HG03045 (cell line): Measurements from ENCODE around the gene MAP1LC3A.

ENCODE experiments used
- ATAC-seq: cut with Tn5 transposase; IDR thresholded peaks from one replicate; pipeline ENCODE4 v1.9.1; 2021; ENCODE audit warnings: mild to moderate bottlenecking, moderate library complexity; ENCODE audit not compliant: unreplicated experiment

MAP1LC3A gene

DNA sequence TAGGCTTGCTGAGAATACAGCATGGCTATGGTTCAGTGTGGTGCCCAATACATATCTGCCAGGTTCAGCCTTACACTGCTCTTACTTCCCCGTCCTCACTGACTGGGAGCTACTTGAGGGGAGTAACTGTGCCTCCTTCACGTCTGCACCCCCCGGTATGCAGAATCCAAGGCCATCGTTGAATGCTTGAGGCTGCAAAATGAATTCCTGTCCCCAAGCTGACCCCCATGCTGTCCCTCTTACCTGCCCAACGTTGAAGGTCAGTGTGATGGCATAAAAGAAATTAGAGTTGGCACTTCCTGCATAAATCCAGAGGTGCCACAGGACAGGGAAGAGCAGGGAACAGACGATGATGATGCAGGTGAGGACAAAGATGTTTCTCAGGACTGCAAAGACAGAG is 16.3 kb downstream of the MAP1LC3A start:
- no peak for ATAC-seq

DNA sequence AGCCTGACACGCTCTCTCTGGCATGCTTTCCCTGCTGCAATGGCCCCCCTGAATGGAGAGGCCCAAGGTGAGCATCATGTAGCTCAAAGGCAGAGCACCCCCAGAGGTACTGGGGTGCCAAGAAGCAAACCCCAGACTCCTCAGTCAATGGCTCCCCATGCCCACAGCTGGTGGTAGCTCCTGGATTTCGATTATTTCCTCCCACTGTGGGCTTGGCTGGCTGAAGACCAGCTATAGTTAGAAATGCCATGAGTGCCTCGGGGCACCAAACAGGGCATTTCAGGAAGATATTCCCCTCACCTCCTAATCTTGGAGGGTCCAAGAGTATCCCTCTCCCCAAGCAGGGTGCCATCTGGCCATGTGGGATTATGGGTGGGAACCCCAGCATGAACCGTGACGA is 16.8 kb downstream of the MAP1LC3A start:
- ATAC-seq = no peak

DNA sequence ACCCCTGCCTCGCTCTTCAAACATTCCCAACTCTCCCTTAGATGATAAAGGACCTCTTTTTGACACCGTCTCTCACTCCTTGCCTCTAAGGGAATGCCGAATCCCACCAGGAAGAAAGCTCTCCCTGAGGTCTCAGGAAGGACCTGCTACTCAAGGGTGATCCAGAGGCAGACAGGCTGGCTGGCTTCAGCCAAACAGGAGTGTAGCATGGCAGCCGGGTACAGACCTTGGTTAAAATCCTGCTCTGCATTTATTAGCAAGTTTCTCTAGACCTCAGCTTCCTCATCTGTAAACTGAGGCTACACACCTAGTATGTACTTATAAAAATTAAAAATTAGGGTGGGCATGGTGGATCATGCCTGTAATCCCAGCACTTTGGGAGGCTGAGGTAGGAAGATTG is 17.2 kb downstream of the MAP1LC3A start:
- no peak for ATAC-seq

DNA sequence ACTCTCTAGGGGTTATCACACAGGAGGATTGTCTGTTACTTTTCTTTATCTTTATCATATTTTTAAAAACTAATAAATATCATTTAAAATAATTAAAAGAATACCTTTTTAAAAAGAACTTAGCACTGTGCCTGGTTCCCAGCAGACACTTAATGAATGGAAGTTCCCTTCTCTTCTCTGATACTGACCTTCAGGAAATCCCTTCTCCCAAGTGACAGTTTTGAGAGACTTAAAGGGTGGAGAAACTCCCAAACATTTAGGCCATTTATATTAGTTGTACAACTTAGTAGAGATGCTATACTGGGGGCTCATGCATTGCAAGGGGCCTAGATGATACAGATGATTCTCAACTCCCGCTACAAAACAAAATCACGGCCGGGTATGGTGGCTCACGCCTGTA is 18.5 kb downstream of the MAP1LC3A start:
- no peak for ATAC-seq

DNA sequence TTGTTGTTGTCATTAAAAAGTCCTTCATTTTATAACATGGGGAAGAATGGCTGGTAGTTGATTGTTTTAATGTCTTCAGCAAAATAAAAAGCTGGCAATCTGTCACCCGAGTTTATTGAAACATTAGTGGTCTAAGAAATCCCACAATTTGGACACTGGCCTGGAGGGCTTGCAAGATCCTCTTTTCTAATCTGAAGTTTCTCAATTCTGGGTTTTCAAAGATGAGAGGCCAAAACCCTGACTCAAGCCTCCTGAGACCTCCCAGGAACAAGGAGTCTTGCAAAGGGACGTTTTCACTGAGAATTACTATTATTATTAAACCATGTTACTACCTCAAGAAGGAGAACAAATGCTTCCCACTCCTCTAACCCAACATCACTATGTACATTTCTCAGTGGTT is 19.5 kb downstream of the MAP1LC3A start:
- ATAC-seq = no peak

DNA sequence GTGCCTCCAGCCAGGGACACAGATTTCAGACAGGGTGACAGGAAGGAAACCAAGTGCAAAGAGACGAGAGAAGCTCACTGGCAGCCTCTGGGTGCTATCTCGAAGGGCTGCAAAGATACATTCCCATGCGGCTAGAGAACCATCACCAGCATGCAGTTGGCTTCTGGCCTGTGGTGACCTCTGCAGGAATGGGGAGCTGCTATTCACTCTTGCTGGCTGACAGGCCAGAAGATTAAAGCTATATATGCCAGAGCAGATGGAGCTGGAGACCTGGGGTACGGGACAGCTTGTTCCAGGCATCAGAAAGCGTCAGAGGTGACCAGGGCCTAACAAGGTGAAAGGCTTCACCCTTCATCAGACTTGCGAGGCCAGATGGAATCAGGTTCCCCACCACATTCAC is 20.0 kb downstream of the MAP1LC3A start:
- ATAC-seq = no peak

DNA sequence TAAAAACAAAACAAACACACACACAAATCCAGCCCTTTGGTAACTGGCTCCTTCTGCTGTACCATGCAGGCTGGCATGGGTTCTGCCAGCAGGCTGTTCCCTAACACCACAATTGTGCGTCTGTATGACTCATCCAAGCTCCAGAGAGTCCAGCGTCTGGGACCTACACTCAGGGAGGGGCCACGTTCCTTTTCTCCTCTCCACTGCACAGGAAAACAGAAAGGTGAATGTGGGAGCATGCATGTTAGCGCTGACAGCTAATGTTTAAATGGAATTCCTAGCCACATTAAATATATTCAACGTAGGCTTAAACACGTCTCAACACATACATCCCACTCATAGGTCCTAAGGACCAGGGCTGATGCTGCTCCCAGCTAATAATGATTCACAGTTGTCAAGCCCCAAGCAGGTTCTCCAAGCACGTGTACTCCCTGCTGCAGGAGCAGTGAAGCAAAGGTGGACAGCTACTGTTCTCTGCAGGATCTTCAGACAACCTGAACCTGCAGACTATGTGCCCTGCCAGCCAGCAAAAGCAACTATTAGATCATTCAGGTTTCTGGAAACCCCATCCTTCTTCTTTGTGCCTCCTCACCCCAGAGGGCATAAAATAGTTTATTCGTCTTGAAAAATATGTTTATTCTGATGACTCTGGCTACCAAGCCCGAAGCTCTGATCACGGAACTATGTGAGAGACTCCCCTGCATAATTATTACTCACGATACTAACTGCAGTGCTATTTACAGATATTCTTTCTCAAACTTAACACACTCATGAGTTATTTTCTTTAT is 20.9 kb downstream of the MAP1LC3A start:
- no peak for ATAC-seq

DNA sequence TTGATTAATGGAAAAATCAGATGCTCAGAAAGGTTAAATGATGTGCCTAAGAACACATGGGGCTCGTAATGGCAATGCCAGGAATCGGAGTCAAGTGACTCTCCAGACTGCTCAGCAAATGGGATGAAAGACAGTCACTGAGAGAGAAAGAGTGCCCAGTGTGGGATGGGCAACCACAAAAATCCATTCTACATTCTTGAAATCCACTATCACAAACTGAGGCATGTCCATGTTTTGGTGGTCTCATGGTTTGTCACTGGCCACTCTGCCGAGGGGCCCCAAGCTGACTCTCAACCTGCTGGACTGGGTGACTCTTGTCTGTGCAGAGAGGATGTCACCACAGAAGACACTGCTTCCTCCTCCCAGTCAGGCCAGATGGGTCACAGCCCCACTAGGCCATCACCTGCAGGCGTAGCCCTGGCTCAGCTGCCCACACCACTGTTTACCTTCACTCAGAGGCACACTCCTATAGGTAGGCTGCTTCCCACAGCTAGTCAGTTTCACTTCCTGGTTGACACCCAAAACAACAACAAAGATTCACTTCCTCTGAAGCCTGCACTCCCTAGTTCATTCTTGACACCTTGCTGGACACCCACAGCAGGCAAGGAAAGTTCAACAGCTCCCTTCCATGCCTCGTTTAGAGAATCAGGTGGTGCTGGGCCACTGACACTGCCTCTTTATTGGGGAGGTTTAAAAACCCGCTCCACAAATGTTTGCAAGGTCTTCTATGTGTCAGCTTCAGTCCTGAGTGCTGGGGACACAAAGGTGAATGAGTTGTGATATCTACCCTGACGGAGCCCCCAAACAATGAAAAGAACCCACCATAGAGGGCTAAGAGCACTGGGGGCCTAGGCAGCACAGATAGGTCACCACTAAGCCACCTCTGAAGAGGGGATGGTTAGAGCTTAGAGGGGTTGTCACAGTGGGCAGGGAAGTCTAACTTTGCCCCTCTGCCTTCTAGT is 21.7 kb downstream of the MAP1LC3A start:
- no peak for ATAC-seq

DNA sequence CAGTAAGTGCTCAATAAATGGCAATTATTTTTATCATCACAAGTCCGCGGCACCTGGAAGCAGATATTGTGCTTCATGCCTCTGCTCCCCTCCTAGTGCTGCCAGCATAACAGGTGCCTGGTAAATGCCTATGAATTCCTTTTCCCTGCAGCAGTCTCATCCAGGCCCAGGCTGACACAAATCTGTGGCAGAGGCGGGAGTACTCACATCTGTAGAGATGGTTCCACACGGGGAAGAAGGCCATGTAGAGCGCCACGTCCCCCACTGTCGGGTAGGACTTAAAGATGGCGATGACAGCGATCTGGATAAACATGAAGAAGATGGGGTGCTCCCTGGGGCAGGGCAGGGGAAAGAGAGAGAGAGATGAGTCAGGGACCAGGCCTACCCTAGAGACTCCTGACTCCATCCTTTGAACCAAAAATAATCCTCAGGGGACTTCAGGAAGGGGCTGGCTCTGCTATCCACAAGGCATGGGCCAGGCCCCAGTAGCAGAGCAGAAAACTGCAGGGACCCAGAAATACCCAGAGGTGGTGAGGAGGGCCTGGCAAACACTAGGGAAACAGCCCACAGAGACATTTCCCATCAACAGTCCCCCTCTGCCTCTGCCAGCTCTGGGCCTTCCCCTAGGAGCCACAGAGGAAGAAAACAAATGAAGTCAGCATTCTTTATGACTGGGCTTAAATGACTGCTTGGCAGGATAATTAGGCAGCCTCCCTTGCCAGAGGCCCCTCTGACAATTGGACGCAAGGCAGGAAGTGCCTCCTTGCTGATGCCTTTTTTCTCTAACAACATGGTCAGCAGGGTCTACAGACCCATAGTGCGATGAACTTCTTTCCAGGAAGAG is 23.0 kb downstream of the MAP1LC3A start:
- peak; percentile 47 for ATAC-seq

DNA sequence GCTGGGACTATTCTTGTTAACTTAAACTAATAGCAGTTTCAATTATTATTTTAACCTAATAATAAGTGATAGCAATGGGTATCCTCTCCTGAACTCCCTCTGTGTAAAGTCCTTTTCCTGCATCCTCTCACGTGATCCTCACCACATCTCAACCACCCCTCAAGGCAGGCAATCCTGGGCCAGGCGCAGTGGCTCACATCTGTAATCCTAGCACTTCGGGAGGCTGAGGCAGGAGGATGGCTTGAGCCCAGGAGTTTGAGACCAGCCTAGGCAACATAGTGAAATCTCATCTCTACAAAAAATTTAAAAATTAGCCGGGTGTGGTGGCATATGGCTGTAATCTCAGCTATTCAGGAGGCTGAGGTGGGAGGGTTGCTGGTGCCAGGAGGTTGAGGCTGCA is 23.7 kb downstream of the MAP1LC3A start:
- ATAC-seq = no peak

DNA sequence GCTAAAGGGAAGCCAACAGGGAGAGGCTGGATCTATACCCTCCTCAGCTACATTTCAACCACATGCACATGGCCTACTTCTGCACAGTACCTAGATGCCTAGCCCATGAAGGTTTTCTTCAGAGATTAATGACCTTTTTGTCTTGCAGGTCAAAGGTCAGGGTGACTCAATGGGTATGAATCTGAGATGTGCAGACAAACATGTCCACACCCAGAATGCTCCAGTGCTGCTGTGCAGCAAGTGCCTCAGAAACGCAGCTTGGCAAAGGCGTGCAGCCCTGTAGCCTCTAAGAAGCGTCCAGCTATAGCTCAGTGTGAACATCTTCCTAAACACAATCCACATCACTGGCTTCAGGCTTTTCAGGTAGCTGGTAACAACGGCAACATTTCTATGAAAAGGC is 24.4 kb downstream of the MAP1LC3A start:
- no peak for ATAC-seq

DNA sequence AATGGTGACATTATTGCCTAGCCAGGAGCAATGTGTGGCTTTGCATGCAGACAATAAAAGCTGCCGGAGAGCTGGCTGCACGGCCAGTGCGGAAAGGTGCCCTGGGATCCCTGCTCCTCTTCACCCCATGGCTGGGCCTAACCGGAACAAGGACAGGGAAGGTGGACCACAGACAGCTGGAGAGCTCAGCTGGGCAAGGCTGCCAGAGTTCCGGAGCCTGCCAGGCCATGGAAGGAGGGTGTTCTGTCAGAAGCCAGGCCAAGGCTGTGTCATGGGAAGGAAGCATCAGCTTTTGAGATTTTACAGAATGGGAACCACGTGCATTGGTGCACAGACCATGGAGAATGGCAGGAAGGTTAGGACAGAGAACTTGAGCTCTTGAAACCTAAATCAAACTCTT is 25.0 kb downstream of the MAP1LC3A start:
- no peak for ATAC-seq

DNA sequence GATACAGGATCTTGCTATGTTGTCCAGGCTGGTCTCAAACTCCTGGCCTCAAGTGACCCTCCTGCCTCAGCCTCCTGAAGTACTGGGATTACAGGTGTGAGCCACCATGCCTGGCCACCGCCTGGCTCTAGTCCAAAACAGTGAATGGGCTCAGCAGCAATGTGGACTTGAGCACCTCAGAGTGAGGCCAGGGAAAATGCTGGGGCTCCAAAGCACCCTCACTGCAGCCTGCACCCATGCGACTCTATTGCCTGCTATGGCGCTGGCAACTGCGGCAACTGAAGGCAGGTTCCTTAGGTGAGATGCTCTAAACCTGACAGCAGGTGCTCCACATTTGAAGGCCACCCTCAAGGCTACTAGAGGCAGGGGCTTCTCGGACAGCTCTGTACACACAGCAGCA is 26.5 kb downstream of the MAP1LC3A start:
- ATAC-seq = no peak

DNA sequence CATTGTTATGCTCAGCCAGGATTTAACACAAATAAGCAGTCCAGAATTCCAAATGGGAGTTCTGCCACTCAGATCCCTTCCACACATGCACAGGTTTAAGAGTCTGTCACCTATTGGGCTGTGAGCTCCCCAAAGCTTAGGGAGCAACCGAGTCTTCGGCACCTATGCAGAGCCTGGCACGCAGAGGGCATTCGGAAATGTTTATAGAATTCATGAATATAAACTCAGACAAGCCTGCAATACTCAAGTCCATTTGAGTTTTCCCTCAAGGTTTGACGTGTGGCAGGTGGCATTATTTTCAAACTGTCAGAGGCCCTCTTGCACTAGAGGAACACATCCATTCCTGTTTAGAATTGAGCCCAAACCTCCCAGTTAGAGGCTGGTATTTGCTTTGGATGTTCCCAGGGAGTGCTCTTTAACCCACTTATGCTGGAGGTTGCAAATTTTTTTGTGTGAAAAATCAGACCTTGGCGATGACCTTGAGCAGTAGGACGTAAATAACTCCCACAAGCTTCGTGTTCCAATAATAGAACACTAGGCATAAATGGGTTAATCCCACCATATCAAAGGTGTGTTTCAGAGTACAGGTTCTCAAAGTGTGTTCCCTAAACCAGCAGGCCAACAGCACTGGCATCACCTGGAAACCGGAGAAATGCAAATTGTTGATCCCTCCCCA is 28.1 kb downstream of the MAP1LC3A start:
- no peak for ATAC-seq

DNA sequence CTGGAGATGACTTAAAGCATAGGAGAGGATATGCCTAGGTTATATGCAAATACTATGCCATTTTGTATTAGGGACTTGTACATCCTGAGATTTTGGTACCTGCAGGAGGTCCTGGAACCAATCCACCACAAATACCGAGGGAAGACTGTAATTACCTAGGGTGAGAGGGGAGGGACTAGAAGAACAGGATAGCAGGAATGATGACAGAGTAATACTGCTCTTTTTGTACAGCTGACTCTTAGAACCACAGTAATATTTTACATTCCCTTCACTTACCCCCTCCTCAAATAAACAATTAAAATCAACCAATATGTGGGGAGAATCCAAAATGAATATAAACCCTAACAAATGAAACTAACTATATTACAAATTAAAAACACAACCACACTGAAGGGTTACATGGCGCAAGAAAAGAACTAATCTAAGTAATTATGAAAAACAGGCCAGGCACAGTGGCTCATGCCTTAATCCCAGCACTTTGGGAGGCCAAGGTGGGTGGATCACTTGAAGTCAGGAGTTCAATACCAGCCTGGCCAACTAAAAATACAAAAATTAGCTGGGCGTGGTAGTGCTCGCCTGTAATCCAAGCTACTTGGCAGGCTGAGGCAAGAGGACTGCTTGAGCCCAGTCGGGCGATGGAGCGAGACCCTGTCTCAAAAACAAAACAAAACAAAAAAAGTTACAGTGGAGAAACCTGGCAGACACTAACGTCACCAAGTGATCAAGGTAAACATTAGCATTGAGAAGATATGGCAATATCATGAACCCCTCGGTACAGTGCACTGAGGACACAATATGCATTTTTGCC is 37.1 kb downstream of the MAP1LC3A start:
- no peak for ATAC-seq

DNA sequence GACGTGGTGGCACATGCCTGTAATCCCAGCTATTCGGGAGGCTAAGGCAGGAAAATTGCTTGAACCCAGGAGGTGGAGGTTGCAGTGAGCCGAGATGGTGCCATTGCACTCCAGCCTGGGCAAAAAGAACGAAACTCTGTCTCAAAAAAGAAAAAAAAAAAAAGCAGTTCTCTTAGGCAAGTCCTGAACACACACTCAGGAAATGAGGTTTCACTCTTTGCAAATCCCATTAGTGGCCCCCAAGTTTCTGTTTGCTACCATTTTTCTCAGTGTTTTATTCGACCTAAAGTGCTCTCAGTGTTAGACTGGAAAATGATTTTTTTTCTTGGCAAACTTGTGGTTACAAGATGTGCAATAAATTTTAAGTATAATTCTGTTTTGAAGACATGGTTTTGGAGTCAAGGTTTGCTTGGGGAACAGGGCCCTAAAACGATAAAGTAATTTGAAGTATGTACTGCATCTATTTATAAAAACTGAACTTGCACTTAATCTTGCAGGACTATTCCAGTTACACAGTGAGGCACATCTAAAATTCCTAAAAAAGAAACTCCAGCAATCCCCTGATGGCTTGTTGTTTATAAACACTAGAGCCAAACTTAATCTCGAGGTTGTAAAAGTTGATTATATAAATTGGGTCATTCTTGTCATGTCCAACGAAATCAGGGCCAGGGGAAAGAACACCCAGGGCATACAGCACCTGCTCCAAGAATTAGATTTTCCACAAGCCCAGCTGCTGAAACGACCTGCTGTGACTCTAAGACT is 42.6 kb downstream of the MAP1LC3A start:
- no peak for ATAC-seq

DNA sequence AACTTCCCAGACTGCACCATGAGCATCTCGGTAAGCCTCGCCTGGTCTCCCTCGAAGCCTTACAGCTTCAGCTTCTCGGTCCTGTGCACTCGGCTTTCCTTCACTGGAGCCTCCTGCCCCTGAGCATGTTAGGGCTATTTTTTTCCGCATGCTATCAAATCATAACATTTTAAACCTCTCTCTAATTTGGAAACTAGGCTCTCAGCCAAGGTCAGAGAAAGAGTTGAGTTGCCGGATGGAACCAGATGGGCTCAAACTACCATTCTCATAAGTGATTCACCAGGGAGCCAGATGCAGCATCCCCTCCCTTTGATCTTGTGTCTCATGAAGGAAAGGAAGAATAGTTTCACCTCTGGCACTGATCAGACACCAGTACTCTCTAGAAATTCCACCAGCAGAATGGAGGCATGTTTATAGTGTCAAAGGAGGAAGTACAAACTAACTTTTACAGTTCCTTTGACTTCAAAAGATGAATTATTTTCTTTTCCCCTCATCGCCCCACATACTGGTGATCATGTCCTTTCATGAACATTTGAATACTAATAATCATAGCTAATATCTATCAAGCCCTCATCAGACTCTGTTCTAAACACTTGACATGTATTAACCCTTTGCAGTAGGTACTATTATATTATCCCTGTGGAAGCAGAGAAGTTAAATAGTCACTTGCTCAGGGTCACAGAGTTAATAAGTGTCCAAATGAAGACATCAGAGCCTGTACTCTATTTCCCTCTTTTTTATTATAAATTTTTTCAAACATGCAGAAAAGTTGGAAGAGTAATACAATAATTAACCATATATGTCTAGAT is 46.7 kb downstream of the MAP1LC3A start:
- ATAC-seq = no peak

DNA sequence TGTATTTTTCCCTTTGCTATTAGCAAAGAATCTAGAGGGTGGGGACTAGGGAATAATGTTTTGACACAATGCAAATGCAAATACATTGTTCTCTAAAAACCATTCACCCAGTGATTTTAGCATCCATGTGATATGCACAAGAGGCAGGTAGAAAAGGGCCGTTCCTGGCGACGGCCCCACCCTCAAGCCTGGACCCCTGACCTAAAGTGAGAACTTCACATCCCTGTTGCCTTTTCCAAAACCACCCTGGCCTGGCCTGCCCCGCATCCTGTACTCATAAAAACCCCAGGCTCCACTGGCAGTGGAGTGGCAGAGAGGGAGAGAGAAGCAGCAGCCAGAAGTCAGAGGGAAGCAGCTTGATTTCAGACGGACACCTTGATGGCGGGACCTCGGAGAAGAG is 48.5 kb downstream of the MAP1LC3A start:
- ATAC-seq = no peak
